Lower leg skin (tissue), 3 donors: Measurements from ENCODE around the gene IER2.

Source experiments
- CTCF ChIP-seq, 3 donors: fragments of 450-650 bp; IDR thresholded peaks; one replicate each; pipeline ENCODE4 v1.5.1; 2016; ENCODE audit warnings: antibody characterized with exemption in 3 of 3, mild to moderate bottlenecking in 3 of 3, moderate library complexity in 2 of 3
- POLR2A ChIP-seq, 2 donors: fragments of 450-650 bp; IDR thresholded peaks; one replicate each; pipeline ENCODE4 v1.6.1; 2016 to 2017; ENCODE audit warnings: antibody characterized with exemption in 2 of 2, mild to moderate bottlenecking in 1 of 2, moderate library complexity in 1 of 2

- TF ChIP-seq CTCF (IDR thresholded peaks at IDR 0.05) = no peak
- no peak for TF ChIP-seq POLR2A (IDR thresholded peaks at IDR 0.05)
Observed at GRCh38 chr19:13116282-13117175, 33.7 kb upstream of the IER2 start, which contains the start of gene TRMT1.
